HUDEP-2 (cell line): Measurements from ENCODE around the gene SCRN1.
A peak's percentile ranks its signal among the peaks of the same experiment; 100 is the strongest.

Experiments used
- DNase-seq, 76 experiments: peaks; one replicate each; lab custom pipeline; 2025; ENCODE audit not compliant: unreplicated experiment in 76 of 76; lab: John Stamatoyannopoulos, UW

The SCRN1 gene

DNA sequence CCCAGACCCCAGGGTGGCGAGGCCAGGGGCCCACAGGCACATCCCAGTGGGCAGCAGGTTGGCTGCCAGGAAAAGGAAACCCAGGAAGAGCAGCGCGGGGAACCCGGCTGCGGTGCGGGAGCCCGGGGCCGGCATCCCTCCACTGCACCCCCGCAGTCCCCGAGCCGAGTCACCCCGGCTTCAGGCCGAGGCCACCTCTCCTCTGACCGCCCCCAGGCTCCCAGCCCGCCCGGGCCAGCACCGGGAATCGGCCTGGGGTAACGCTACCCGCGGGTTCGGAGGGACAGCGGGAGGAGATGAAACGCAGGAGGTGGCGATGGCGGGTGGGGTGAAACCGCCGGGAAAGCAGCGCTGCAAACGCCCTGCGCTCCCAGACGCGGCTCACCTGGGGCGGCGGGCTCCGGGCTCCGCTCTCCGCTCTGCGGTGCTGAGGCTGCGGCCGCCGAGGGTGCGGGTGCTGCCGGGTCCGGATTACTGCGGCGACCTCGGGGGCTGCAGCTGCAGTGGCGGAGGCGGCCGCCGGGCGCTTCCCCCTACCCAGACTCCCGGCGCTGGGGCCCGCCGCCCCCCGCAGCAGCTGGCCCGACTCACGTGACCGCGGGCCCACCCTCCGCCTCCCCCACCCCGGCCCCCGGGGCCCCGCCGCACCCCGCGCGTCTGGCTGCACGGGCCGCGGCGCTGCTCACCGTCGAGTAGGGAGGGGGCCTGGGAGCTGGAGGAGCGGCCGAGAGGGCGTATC is at the start of gene SCRN1:
Gene SCRN1 (minus strand): TSS at position 545 of the 739 bp plus-strand sequence. CDS start 20,734 bp downstream, outside the sequence.
- DNase-seq, result peak in 1 of 76 experiments; percentile 12

DNA sequence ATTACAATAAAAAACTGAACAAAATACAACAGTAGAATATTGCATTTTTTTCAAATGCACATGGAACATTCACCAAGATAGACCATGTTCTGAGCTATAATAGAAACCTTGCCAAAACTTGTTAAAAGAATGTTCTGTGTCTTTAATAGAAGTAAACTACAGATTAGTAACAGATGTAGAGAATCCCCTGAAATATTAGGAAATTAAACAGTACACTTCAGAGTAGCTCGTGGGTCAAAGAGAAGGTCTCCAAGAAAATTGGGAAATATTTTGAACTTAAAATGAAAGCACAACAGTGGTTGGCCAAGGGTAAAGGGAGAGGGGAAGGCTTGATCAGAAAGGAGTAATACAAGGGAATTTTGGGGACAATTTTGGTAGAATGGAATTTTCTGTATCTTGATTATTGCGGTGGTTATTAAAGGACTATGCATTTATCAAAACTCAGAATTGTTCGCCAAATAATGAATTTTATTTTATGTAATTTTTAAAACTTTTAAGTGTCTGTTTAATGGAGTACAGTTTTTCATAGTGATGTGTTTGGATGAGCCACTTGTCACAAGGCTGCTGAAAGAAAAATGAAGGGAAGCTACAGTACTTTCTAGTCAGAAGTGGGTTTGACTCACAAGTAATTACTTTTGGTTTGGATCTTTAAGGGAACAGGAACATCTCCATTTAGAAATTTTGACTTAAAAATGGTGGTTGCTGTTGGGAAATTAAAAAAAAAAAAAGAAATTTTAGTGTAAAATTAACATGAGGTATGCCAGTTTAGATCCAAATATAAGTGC is 48.8 kb upstream of the SCRN1 start:
- no peak for DNase-seq

GRCh38 chr7:30036220-30036619 is 46.6 kb upstream of the SCRN1 start:
- no peak for DNase-seq

DNA sequence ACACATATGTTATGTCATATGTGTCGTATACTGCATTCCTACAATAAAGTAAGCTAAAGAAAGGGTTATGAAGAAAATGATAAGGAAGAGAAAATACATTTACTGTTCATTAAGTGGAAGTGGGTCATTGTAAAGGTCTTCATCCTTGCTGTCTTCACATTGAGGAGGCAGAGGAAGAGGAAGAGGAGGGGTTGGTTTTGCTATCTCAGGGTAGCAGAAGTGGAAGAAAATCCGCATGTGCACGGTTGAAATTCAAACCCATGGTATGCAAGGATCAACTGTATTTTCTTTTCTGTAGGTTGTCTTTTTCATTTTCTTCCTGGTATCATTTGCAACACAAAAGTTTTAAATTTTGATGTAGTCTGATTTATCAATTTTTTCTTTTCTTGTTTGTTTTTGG is 44.9 kb upstream of the SCRN1 start:
- DNase-seq, result peak in 4 of 76 experiments; percentile 6 to 11 (median 10)

DNA sequence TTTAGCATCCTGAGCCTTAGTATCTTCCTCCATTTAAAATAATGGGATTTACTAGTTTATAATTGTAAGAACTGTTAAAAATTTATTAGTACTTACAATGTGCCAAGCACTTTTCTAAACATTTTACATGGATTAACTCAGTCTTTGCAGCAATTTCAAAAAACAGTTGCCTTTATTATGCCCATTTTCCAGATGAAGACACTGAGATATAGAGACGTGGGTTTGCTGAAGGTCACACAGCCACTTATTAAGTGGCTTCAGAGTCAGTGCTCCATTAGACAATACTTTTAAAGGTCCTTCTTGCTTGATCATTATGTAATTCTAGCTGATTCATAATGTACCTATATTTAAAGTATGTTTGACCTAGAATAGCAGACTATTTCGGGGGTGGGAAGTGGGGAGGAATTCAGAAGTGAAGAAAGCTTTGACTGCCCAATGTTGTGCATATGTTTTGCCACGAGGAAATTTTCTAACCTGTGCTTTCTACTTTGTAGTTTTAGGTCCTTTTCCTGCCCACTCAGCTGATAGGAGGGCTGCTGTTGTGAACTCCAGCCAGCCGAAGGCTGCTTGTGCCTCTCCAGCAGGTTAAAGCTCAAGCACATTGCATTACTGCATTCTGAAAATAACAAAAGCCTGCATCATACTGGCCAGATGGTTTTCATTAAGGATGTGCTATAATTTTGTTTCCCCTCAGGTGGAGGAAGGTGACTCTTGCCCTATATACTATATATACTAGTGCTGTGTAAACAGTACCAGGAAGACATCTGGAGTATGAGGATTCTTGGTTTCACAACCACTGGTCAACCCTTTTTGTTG is 42.9 kb upstream of the SCRN1 start:
- DNase-seq, result no peak

- peak in 24 of 76 experiments; percentile 1 to 39 (median 18) for DNase-seq
These were observed 40.1 kb upstream of the SCRN1 start for GRCh38 chr7:30029696-30030095.

- DNase-seq, result peak in 26 of 76 experiments; percentile 2 to 51 (median 31)
These were observed 39.4 kb upstream of the SCRN1 start for GRCh38 chr7:30028749-30029635.

DNA sequence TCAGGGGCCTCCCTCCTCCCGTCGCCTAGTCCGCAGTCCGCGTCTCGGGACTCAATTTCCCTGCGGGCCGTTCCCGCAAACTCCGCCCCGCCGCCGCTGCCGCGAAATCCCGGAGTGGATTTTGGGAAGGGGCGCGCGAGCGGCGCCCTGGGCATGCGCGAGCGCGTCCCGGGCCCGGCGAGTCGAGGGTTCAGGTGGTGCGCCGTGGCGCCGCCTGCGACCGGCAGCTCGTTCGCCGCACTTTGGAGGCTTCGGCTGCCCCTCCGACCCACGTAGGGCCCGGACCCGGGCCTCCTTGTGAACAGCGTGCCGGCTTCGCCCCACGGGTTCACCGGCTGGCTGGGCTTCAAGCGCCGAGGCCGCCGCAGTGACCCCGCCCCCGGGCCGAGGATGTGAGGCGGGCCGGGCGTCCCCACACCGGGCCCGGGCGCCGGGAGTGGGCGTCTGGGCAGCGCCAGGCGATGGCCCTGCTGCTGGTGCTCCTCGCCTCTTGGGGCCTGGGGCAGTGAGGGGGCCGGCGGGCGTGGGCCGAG is 38.7 kb upstream of the SCRN1 start, which contains the start of gene PLEKHA8:
Gene PLEKHA8 (plus strand): TSS at position 197 of the 533 bp plus-strand sequence. CDS start 351 bp downstream, outside the sequence.
- DNase-seq, result peak in 75 of 76 experiments; percentile 28 to 91 (median 75)

DNA sequence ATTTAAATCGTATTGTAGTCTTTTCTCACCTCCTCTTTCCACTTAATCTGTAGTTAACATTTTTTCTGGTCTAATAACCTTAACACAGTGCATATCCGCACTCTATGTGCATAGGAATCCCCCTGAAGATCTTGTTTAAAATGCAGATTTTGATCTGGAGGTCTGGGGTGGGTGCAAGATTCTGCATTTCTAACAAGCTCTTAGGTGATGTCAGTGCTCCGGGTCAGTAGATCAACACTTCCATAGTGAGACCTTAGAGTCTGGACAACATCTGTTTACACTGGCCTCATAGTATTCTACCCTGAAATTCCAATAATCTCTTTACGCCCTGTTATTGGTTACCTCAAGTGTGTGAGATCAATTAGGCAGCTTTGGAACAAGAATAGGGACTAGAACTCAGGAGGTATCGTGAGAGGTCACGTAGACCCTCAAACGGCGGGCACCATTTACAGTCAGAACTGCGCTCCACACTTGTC is 38.2 kb upstream of the SCRN1 start:
- peak in 2 of 76 experiments; percentile 47 to 51 for DNase-seq

GRCh38 chr7:30027065-30027456 is 37.5 kb upstream of the SCRN1 start:
- DNase-seq, result peak in 1 of 76 experiments; percentile 54

DNA sequence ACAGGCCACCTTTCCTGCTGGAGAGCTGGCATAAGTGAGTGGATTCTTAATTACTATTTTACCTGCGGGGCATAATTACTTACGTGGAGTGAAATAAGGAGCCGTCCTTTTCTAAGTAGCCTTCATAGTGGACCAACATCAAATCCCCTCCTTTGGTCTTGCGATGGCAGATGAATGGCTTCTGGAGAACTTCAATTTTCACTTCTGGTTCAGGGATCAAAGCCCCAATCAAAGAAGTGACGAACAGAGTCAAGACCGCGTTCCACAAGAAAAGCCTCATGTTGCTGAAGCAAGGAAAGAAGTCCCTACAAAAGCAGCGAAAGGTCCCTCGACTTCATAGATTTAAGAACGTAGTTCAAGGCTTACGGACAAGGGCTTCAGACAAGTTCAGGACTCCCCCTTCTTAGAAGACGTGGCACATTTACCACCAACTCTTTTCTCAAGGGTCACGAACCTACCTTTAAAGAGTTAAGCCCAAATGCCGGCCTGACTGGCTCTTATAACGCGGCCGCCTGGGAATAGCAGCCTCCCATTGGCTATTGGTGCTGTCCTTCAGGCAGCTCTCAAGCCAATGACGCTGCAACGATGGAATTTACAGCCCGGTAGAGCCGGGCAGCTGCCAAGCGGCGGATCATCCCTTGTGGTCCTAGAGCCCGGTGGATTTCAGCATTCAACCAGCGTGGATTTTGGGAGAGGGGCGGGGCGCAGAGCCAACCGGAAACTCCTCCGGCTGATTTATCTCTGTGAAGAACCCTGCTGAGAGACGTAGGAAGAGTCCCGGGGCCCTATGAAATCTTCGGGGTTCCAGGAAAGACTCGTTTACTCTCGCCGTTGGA is 36.8 kb upstream of the SCRN1 start, which contains the start of gene FKBP14:
Gene FKBP14 (minus strand): TSS at position 474 of the 836 bp plus-strand sequence. CDS start 194 bp downstream, at position 280.
- peak; percentile 24 to 99 (median 95) for DNase-seq

DNA sequence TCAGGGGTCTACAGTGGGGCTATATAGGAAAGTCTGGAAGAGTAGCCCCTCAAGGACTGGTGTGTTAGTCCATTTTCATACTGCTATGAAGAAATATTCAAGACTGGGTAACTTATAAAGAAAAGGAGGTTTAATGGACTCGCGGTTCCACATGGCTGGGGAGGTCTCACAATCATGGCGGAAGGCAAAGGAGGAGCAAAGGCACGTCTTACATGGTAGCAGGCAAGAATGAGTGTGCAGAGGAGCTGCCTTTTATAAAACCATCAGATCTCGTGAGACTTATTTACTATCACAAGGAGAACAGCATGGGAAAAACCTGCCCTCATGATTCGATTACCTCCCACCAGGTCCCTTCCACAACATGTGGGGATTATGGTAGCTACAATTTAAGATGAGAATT is 33.9 kb upstream of the SCRN1 start:
- no peak for DNase-seq

DNA sequence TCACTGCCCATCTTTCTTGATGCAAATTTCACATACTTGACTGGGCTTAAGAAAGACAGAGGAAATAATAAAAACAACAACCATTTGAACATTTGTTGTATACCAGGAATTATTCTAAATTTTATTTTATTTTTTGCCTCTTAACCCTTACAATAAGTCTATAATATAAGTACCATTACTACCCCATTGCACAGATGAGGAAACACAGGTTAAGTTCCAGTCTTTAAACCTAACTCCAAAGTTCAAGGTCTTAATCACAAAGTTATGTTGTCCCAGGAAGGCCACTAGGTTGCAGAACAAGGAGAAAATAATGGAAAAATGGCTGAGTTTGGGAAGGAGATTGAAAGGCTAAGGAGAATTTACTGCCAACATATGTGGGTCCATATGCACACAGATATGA is 33.4 kb upstream of the SCRN1 start:
- no peak for DNase-seq

GRCh38 chr7:30020535-30020934 is 30.9 kb upstream of the SCRN1 start:
- DNase-seq, result no peak

DNA sequence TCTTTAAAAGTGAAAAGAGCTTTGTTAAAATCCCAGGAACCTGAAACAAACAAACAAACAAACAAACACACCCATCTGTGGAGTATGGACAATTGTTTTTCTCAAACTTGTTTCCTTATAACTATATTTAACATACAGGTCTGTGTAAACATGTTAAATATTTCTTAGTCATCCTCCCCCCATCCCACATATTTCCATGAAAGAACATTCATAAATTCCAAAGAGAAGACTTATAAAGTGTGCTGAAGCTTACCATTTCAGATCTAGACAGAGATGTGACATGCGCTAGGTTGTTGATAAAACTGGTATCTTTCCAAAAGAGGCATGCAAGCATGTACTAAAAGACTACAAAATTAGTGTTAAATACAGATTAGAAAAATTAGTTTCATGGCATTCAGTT is 30.4 kb upstream of the SCRN1 start:
- no peak for DNase-seq

DNA sequence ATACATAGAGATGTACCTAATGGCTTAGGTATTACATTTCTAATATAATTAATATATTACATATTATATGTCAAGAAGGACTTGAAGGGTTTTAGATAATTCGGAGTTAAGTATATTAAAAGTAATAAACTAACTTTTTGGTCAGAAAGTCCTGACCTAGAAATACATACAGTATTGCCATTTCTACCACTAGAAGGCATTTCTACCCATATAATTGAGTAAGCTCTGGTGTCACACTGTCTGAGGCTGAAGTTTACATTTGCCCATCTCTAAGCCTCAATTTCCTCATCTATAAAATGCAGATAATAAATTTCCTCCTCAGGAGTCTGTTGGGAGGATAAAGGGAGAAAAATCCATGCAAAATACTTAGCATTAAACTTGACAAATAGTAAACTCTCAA is 29.8 kb upstream of the SCRN1 start:
- DNase-seq, result no peak

DNA sequence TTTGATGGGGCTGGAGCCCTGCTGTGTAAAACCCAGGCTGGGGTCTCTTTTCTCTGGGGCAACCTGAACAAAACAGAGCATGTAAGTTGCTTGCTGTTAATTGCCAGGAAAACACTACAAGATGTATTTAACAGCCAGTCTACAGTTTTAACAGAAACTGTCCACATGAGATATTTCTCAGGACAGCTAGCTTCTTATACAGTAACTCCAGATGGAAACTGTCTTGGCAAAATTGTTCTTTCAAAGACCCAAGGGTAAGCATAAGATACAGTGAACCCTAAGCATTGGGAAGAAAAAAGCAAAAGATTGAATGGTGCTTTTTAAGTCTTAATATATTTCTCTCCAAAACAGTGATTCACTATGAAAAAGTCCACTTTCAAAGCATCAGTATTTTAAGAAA is 28.9 kb upstream of the SCRN1 start:
- DNase-seq, result no peak

DNA sequence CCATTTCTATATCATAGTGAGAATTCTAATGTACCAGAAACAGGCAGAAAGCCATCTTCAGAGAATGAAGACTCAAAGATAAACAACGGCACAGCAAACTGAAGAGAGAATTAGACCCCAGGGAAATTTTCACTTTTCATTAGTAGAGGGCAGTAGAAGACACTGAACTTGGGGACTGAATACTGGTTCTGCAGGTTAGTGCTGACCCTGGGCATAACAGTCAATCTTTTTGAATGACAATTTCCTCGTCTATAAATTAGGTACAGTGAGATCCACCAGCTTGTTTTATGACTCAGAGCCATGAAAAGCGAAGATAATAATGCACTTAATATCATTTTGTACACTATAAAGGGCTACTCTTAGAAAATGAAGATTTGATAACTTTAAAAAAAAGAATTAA is 23.2 kb upstream of the SCRN1 start:
- no peak for DNase-seq
